Stimulated activated CD8-positive, alpha-beta memory T cell treated with anti-CD3 and anti-CD28 coated beads, Interleukin-12 subunit alpha, Interleukin-12 subunit beta, amount 100 ng/mL, for 1 hour (primary cell): Measurements from ENCODE around the gene NEK1.

Source experiments
- DNase-seq: peaks from one replicate; pipeline ENCODE4 v3.0.0-alpha.2; 2020; ENCODE audit warnings: low read depth

Gene NEK1, protein sequence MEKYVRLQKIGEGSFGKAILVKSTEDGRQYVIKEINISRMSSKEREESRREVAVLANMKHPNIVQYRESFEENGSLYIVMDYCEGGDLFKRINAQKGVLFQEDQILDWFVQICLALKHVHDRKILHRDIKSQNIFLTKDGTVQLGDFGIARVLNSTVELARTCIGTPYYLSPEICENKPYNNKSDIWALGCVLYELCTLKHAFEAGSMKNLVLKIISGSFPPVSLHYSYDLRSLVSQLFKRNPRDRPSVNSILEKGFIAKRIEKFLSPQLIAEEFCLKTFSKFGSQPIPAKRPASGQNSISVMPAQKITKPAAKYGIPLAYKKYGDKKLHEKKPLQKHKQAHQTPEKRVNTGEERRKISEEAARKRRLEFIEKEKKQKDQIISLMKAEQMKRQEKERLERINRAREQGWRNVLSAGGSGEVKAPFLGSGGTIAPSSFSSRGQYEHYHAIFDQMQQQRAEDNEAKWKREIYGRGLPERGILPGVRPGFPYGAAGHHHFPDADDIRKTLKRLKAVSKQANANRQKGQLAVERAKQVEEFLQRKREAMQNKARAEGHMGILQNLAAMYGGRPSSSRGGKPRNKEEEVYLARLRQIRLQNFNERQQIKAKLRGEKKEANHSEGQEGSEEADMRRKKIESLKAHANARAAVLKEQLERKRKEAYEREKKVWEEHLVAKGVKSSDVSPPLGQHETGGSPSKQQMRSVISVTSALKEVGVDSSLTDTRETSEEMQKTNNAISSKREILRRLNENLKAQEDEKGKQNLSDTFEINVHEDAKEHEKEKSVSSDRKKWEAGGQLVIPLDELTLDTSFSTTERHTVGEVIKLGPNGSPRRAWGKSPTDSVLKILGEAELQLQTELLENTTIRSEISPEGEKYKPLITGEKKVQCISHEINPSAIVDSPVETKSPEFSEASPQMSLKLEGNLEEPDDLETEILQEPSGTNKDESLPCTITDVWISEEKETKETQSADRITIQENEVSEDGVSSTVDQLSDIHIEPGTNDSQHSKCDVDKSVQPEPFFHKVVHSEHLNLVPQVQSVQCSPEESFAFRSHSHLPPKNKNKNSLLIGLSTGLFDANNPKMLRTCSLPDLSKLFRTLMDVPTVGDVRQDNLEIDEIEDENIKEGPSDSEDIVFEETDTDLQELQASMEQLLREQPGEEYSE (N-terminal part only)

DNA sequence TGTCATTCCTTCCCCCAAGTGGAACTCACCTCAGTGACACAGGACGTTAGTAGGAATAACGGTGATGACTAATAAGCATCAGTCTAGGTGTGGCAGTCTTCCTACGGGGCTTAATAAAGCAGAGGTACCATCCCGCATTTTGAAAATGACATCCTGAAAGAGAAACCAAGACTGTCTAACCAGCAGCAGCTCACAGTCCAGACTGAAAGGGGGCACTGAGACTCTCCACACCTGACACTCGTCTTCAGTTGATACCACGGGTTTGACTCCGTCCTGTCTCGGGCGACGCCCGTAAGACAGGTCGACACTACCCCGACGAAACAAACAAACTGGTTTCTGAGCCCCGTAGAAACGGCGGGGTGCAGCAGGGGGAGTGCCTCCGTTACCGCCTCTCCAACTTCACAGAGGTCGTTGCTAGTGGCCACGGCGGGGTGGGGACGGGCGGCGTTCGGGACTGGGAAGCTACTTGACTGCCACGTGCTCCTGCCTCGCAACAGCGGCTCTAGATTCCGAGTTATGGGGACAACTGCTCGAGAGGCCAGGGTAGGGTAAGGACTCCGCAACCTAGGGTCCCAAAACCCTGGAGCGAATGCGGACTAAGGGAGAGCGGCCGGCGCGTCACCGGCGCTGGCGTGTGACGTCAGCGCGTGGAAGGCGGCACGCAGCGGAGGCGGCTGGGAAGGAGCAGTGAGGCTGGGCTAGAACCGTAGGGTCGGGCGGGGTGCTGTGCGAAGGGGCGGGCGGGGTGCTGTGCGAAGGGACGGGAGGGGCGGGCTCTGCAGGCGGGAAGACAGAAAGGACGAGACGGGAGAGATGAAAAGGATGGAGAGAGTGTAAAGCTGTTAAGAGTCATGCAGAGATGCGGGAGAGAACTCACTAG, at the start of gene NEK1:
NEK1 (minus strand) TSS at position 593 of the 880 bp plus-strand sequence. CDS start 9,953 bp downstream, outside the sequence.
- peak; percentile 81 for DNase-seq

DNA sequence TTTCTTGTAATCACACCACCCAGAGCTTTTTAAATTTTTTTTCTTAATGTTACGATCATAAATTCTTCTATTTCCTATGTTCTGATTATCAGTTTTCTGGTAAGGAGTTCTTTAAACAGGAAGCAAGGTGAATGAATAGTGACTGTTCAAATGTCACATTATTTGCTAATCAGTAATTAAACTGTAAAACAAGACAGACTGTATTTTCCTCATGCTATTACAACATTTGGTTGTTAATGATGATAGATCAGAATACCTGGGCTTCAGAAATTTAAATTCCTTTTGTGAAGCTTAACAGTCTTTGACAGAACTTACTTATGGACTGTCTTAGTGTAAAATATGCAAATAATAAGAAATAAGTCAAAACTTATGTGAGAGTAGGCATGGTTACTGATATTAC, 49.4 kb upstream of the NEK1 start:
- DNase-seq, result no peak

DNA sequence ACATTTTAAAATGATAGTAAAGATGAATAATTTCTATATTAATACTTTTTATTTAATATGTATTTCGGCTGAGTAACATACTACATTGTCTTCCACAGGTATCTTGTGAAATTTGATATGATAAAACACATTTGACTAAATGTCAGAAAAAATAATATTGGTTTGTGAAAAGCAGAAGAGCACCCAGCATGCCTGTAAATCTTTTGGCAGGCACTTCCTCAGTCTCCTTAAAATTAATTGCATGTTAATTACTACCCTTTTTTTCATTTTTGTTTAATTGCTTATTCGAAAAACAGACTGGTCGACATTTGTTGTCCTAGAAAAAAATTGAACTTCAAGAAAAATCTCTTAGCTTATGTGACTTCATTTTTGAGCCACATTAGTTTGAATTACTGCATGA, 48.5 kb upstream of the NEK1 start:
- no peak for DNase-seq

DNA sequence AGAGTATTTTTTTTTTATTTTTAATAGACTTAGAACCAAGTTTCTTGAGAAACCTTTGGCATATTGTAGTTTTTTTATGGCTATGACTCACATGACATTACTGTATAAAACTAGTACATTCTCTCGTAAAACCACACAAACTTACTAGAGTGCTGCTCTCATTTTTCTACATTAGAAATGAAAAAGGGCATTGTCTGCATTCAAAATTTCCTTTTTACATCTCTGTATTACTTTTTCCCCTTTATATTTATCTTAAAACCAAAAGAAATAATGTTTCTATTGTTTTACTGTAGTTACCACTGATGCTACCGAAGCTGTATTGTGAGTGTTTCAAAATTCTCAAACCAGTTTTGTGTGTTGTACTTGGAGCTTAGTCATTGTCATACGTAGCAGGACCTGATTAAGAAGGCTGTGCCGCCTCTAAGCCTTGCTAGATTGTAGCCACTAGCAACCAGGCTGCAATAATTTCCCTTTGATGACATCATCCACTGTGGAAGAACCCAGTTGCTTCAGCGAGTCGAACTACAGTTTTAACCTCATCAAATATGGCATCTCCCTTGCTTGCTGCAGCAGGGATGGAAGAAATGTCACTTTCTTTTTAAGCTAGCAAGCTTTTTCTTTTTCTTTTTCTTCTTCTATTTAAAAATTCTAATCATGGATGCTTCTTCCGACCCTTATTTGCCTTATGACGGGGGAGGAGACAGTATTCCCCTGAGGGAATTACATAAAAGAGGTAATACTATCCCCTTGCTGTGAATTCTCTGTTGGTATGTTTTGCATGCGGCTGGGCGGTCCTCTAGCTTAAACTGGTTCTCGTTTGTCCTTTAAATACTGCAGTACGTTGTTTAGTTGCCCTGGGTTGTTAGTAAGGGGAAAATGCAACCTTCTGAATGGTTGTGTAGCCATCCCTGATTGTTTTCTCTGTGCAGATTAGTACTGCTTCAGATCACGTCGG, 47.6 kb upstream of the NEK1 start:
- DNase-seq, result peak; percentile 47

DNA sequence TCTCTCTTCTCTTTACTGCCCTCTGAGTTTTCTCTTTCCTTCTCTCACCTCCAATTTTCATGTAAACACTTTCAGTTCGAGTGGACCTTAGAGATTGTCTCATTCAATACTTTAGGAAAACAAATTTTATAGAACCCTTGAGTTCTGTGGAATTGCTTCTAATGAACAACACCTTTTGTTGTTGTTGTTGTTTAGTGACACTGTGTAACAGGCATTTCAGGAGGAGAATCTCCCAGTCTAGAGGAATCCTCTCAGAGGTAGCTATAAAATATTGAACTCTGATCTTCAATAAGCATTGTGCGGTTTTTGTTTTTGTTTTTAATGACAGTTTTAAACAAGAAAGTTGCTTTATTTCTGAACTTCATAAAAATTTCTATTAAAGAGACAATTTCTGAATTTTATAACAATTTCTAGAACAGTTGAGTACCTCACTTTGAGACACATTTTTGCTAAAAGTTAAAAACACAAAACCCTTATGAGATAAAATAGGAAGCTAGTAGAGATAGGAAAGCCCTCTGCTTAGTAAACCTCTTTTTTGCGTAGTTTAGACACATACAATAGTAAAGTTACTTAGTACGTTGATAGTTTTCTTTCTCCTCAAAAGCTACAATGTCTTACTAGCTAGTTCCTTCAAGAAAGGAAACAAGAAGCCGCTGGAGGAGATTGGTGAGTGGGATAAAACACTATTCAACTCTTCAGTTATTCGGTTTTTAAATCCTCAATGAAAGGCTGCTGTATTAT, 46.8 kb upstream of the NEK1 start:
- no peak for DNase-seq

DNA sequence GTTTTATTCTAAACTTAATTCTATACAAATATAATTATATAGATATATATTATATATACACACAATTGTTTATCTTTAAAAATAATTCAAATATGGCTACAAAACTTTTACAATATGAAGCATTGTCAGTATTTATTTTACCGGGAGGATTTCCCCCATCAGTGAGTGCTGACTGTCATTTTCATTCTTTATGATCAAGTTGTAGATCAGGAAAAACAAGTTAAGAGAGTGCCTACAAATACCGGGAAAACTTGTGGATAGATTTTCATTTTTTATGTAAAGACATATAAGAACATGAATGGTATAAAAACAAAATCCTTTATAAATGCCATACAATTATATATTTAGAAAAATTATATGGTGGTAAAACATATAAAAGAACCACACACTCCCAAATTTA, 45.8 kb upstream of the NEK1 start:
- no peak for DNase-seq

DNA sequence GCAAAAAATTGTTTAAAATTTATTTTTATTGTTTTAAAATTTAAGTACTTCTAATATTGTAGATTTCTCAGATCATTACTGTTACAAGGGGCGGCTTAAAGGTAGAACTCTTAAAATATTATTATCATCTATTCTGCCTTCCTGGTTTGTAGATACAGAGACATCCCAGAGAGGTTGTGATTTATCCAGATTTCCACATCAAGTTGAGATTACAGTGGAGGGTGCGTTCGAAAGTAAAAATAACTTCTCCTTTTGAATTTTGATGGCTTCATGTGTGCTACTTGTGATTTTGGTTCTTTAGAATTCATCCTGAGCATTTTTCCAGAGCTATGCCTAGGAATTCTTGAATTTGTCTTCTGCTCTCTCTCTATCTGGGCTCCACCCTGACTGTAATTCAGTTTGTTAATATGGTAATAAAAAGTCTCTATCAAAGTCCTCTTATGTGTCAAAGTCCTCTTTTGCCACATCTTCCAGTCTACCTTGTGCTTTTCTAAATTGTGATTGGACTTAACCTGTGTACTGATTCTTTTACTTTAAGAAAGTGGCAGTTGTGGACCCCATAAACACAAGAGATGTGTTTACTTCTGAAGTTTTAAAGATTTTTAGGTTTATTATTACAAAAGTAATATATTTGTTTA, 45.2 kb upstream of the NEK1 start:
- no peak for DNase-seq

DNA sequence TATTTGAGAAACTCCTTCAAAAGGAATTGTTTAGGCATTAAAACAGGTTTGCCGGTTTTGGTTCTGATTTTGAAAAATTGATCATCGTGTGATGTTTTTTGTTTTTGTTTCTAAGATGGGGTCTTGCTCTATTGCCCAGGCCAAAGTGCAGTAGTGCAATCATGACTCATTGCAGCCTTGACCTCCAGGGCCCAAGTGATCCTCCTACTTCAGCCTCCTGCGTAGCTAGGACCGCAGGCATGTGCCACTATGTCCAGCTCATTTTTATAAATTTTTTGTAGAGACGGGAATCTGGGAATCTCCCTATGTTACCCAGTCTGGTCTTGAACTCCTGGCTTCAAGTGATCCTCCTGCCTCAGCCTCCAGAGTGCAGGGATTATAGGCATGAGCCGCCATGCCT, 43.0 kb upstream of the NEK1 start:
- no peak for DNase-seq

DNA sequence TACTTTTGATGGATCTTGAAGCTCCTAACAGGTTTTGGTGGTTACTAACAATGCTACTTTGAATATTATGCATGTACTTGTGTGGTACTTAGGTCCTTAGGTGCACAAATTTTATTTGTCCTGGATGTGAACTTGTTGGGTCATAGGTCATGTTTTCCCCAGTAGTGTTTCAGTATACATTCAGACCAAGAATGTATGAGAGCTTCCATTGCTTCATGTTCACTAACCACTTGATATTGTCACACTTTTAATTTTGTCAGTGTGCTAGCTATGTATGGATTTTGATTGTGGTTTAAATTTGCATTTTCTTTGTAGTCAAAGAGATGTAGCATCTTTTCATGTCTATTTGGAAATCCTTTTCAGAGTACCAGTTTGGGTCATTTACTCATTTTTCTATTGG, 40.2 kb upstream of the NEK1 start:
- no peak for DNase-seq

DNA sequence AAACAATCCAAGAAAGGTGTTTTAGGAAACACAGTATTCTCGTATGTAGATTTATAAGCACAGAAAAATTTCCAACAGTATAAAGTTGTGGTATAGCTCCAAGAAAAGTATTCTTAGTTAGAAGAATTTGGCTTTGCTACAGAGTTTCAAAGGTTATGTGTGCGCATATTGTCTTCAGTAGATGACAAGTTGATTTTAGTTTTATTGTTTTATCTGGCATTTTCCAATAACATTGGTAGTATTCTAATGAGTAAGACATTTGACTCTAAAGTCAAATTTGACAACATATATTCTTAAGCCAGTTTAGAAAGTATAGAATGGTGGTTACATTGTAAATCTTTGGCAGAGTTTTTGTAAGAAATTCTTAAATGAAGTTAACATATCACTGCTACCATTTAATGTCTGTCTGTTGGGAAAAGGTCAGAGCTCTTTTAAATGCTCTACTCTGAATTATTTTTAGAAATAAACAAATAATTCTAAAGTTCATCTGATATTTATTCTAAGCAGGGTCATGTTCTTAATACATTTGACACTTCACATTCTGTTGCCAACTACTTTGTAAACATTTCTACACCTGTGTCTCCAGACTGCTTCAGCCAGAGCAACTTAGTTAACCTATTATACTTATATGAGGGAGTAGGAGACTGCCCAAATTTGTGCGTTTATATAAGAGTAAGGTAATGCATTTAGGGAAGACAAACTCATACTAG, 38.0 kb upstream of the NEK1 start:
- no peak for DNase-seq

DNA sequence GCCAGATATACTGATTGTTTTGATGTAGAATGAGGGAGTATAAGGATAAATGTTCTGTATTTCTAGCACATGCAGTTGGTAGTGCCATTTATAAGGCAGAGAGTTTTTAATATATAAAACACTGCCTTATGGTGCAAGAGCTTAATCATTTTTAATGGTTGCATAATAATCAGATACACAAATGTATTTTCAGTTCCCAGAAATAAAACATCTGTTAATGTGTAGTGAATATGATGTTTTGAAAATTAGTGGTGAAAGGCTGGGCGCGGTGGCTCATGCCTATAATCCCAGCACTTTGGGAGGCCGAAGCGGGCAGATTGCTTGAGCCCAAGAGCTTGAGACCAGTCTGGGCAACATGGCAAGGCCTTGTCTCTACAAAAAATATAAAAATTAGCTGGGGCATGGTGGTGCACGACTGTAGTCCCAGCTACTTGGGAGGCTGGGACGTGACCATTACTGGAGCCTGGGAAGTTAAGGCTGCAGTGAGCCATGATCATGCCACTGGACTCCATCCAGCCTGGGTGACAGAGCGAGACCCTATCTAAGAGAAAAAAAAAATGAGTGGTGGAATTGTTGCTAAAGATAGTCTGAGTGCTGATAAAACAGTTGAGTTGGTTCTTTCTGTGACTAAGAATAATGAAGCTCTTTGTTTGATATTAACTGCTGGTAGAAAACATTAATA, 37.3 kb upstream of the NEK1 start:
- DNase-seq, result no peak

DNA sequence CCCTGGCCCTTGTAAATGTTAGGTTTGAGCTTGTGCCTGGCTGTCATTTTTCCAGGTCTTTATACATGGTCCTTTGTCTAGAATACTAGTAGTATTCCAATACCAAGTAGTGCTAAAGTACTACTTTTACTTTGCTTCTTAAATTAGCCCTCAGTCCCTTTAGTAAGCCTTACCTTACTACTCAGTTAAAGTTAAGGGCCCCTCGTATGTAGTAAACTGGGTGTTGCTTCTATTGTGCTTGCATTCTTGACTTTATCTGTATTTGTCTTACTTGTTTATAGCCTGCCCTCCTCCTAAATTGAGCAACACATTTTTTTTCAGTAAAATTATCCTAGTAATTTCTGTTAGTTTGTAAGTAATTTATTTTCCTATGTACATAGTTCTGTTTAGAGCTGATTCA, 33.2 kb upstream of the NEK1 start:
- no peak for DNase-seq

DNA sequence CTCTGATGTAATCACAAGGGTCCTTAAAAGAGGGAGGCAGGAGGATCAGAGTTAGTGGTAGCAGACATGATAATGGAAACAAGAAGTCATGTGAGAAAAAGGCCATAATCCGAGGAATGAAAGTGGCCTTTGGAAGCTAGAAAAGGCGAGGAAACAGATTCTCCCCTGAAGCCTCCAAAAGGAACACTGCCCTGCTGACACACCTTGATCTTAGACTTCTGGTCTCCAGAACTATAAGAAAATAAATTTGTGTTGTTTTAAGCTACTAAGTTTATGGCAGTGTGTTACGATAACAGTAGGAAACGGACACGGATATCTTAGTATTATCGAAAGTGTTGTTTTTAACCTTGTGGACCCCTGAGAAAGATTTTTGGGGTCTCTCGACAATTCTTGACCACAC, 32.4 kb upstream of the NEK1 start:
- DNase-seq, result no peak

DNA sequence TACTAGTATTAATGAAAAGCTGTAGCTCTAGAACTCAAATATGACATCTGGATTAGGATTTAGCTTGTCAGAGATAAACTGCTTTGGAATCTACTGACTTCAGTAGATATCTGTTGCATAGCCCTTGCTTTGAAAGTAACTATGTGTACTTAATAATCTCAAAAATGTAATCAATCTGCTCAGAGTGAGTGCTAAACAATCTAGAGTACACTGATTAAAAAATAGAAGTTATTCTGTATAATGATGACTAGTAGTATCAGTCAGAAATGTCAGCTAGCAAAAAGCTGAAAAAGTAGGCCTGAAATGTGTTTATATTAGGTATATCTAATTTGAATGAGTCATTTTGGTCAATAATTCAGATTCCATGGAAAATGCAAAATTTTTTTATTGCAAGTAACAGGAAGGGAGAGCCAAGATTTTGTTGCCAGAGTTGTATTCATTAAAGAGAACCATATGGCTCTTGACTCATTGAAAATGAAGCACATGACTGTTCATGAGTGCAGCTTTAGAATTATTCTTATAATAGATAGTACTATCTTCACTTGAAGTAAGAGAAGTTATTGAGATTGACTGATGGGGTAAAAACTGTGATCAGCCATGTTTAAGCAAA, 28.0 kb upstream of the NEK1 start:
- no peak for DNase-seq

DNA sequence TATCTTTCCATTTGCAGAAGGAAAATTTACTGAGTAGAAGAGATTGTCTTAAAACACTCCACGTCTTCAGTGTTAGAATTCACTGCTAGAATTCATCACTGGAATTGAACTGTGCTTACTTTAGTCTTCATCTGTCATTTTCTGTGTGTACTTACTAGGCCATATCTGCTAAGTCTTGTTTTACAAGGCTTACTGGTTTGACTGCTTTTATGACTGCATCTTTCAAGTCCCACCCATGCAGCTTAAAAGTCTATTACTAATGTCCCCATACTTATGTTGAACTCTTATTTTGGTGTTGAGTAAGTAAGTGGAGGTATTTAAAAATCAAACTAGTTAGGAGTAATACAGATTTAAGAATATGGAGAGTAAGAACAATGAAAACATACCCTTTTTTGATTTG, 22.6 kb upstream of the NEK1 start:
- DNase-seq, result no peak

DNA sequence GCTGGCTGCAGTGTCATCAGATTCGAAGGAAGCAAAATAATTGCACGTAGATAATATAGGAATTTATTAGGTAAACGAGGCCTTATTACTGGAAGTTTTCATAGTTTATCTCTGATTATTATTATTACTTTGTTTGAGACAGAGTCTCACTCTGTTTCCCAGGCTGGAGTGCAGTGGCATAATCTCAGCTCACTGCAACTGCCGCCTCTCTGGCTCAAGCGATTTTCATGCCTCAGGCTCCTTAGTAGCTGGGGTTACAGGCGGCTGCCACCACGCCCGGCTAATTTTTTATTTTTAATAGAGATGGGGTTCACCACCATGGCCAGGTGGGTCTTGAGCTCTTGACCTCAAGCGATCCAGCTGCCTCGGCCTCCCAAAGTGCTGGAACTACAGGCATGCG, 20.5 kb upstream of the NEK1 start:
- no peak for DNase-seq

DNA sequence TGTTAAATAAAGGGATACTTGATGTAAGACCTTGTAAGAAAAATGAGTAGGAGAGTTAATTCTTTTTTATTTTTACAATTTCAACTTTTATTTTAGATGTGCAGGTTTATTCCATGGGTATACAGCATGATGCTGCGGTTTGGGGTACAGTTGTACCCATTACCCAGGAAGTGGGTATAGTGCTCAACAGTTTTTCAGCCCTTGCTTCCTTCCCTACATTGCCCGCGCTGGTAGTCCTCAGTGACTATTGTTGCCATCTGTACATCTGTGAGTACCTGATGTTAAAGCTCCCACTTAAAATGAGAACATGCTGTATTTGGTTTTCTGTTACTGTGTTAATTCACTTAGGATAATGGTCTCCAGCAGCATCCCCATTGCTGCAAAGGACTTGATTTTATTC, 17.7 kb upstream of the NEK1 start:
- DNase-seq, result no peak

DNA sequence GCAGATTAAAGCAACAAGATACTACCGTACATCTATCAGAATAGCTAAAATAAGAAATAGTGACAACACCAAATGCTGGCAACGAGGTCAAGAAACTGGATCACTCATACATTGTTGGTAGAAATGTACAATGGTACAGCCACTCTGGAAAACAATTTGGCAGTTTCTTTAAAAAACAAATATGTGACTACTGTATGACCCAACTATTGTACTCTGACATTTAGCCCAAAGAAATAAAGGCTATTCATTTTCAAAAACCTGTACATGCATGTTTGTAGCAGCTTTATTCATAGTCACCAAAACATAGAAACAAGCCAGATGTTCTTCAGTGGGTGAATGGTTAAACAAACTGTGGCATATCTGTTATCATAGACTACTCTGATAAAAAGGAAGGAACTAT, 16.2 kb upstream of the NEK1 start:
- DNase-seq, result no peak
